ENCODE data around the gene ENAH. TPM values are rescaled to one million over a fixed set of nuclear protein-coding genes. Genes with fewer than 3 reads are reported as not detected.

Gene ENAH
- total and polyA plus RNA-seq, 2 experiments from 2014 or later = 109 to 184 TPM

- TF ChIP-seq ETS1 (IDR thresholded peaks at IDR 0.05) (no peak), EZH2 (IDR thresholded peaks at IDR 0.05; ENCODE audit: low read depth, unreplicated experiment) (no peak), EZH2phosphoT487 (IDR thresholded peaks at IDR 0.05; ENCODE audit: unreplicated experiment) (no peak), NANOG (IDR thresholded peaks at IDR 0.05; ENCODE audit: borderline replicate concordance) (no peak), POLR2AphosphoS5 (IDR thresholded peaks at IDR 0.05; ENCODE audit: low read depth) (no peak)
Observed at GRCh38 chr1:225670356-225670755, 17.4 kb upstream of the ENAH start (continued).

GRCh38 chr1:225668222-225668621 lies 15.3 kb upstream of the ENAH start:
- no peak overlapping the region for H2AFZ ChIP-seq
- no peak overlapping the region for H3K4me2 ChIP-seq
- H3K4me1 ChIP-seq (ENCODE audit: insufficient read depth) = no peaks in the 10 kb centered on the region
- no peaks in the 10 kb centered on the region for H3F3A ChIP-seq (replicated peaks; ENCODE audit: low read depth)
- H3K79me2 ChIP-seq (replicated peaks; ENCODE audit: insufficient read depth) = no peaks in the 10 kb centered on the region
- H3K27ac ChIP-seq (ENCODE audit: low read depth) = no peak overlapping the region
- TF ChIP-seq NANOG (IDR thresholded peaks at IDR 0.05; ENCODE audit: borderline replicate concordance) (no peak), JUNB (IDR thresholded peaks at IDR 0.05; ENCODE audit: unreplicated experiment) (no peak)
- no peaks in the 10 kb centered on the region; the same call in 2 of the 3 replicates for H3K9me3 Mint-ChIP-seq
- no peaks in the 10 kb centered on the region for H3K27me3 ChIP-seq (ENCODE audit: insufficient read depth)
- H3K4me1 Mint-ChIP-seq = peaks cover 3% of the 10 kb centered on the region; the same call in 1 of the 3 replicates
- H4K20me1 ChIP-seq (replicated peaks; ENCODE audit: insufficient read depth) = no peaks in the 10 kb centered on the region
- no peaks in the 10 kb centered on the region for H3K36me3 ChIP-seq (ENCODE audit: insufficient read depth)
- H3K9me2 ChIP-seq (ENCODE audit: insufficient read depth) = no peaks in the 10 kb centered on the region
- H3K4me3 ChIP-seq = no peak overlapping the region
- peaks cover 2% of the 10 kb centered on the region for H3K27me3 Mint-ChIP-seq (ENCODE audit: insufficient read depth, low read depth, poor library complexity)
- ATAC-seq (no peak), DNase-seq (ENCODE audit: low spot score) (no peak)
- H3K4me3 Mint-ChIP-seq = no peak overlapping the region
- no peak overlapping the region for H3K27ac Mint-ChIP-seq
- H3K36me3 Mint-ChIP-seq (ENCODE audit: low read depth) = no peaks in the 10 kb centered on the region

GRCh38 chr1:225667362-225667761 lies 14.4 kb upstream of the ENAH start:
- Histone ChIP-seq H3F3A (replicated peaks; ENCODE audit: low read depth) (no peaks in the 10 kb centered on the region), H3K4me3 (no peak overlapping the region), H3K27me3 (ENCODE audit: insufficient read depth) (no peaks in the 10 kb centered on the region), H4K20me1 (replicated peaks; ENCODE audit: insufficient read depth) (no peaks in the 10 kb centered on the region), H3K79me2 (replicated peaks; ENCODE audit: insufficient read depth) (no peaks in the 10 kb centered on the region), H3K9me2 (ENCODE audit: insufficient read depth) (no peaks in the 10 kb centered on the region), H3K4me2 (no peak overlapping the region), H3K27ac (ENCODE audit: low read depth) (no peak overlapping the region), H2AFZ (peak overlapping the region; percentile 43; the same call in 1 of the 2 replicates), H3K4me1 (ENCODE audit: insufficient read depth) (no peaks in the 10 kb centered on the region), H3K36me3 (ENCODE audit: insufficient read depth) (no peaks in the 10 kb centered on the region)
- H3K27me3 Mint-ChIP-seq (ENCODE audit: insufficient read depth, low read depth, poor library complexity) = peaks cover 2% of the 10 kb centered on the region
- H3K4me1 Mint-ChIP-seq = peaks cover 3% of the 10 kb centered on the region; the same call in 1 of the 3 replicates
- no peak overlapping the region for H3K27ac Mint-ChIP-seq
- no peaks in the 10 kb centered on the region for H3K36me3 Mint-ChIP-seq (ENCODE audit: low read depth)
- H3K9me3 Mint-ChIP-seq = no peaks in the 10 kb centered on the region; the same call in 2 of the 3 replicates
- no peak overlapping the region for H3K4me3 Mint-ChIP-seq
- no peak for ATAC-seq
- no peak for DNase-seq (ENCODE audit: low spot score)
- TF ChIP-seq EZH2phosphoT487 (IDR thresholded peaks at IDR 0.05; ENCODE audit: unreplicated experiment) (no peak), ZNF462 (CRISPR knock-in tag; IDR thresholded peaks at IDR 0.05) (no peak), ETS1 (IDR thresholded peaks at IDR 0.05) (no peak), ZNF114 (CRISPR knock-in tag; IDR thresholded peaks at IDR 0.05) (no peak), CREB1 (CRISPR knock-in tag; IDR thresholded peaks at IDR 0.05; ENCODE audit: low read depth) (no peak)
